Adrenal gland (tissue), 12 donors: ENCODE measurements around the gene ELF2. TPM values are rescaled to one million over a fixed set of nuclear protein-coding genes. Genes with fewer than 3 reads are reported as not detected.

Source experiments
- DNase-seq, 7 donors: peaks; one replicate each; pipeline ENCODE4 v3.0.0-alpha.2; 2019 to 2020
- H3K27ac ChIP-seq, 5 donors: fragments of 200-600 bp; sonication (generic) in 4 of 5; 1 replicate in 3 of 5; 2 replicates in 2 of 5; pipeline versions ENCODE4 v1.5.1 to v1.8.0; 2016 to 2020; ENCODE audit warnings: mild to moderate bottlenecking in 1 of 5
- H3K27me3 ChIP-seq: fragments of 200-600 bp; 2 replicates; pipeline ENCODE4 v1.8.0; 2021
- H3K36me3 ChIP-seq, 2 donors: fragments of 200-600 bp; replicated peaks in 1 of 2; 1 replicate in 1 of 2; 2 replicates in 1 of 2; pipeline versions ENCODE4 v1.5.1 to v1.8.0; 2018 to 2022
- H3K4me1 ChIP-seq, 2 donors: fragments of 200-600 bp; replicated peaks in 1 of 2; 1 replicate in 1 of 2; 2 replicates in 1 of 2; pipeline versions ENCODE4 v1.5.1 to v1.8.0; 2018 to 2021
- H3K4me3 ChIP-seq, 4 donors: fragments of 200-600 bp; sonication (generic) in 3 of 4; one replicate each; pipeline ENCODE4 v1.5.1; 2016 to 2018
- H3K9me3 ChIP-seq, 3 donors: fragments of 200-600 bp; sonication (generic) in 1 of 3; replicated peaks in 1 of 3; 1 replicate in 2 of 3; 2 replicates in 1 of 3; pipeline versions ENCODE4 v1.5.1 to v1.8.0; 2016 to 2021
- POLR2A ChIP-seq, 2 donors: fragments of 450-650 bp; IDR thresholded peaks; one replicate each; pipeline ENCODE4 v1.6.1; 2017; ENCODE audit warnings: antibody characterized with exemption in 2 of 2, mild to moderate bottlenecking in 2 of 2, moderate library complexity in 1 of 2
- WGBS, 4 donors: extraction: QIAGEN DNeasy Blood & Tissue Kit in 2 of 4; methylation state at CpG; one replicate each; pipeline versions ENCODE4 v1.1.5 to v1.1.7; 2013 to 2017; 5-methylcytosine and 5-hydroxymethylcytosine counted together
- intact Hi-C, 2 donors: fragments of 100-400 bp; cut with DNase I; formaldehyde crosslinking; loops; one replicate each; pipeline versions ENCODE4 v1.14.1 to v1.15.0; 2022 to 2023
- polyA plus RNA-seq, 3 donors: library from polyadenylated mRNA; stranded (reverse); fragments of 200-250 nt in 2 of 3; fragments of 350-450 nt in 1 of 3; fragmentation: Illumina TruSeq in 1 of 3; extraction: RNeasy Lipid Tissue Mini Kit (QIAGEN cat#74804) in 1 of 3; gene quantifications; one replicate each; pipeline ENCODE4 v1.2.3, GENCODE V29; 2013 to 2014
- total RNA-seq, 9 donors: library from RNA; depleted of rRNA in 4 of 9; stranded (reverse); fragments of >200 nt in 4 of 9; fragments of 120-200 nt in 1 of 9; fragmentation: NEBNext Ultra II Directional in 1 of 9; extraction: Animal tissue kit (Norgen Biotek cat#: 25700) in 1 of 9; gene quantifications; one replicate each; pipeline versions ENCODE4 v1.1.0 to v1.2.4, GENCODE V29; 2013 to 2023
- TF ChIP-seq, protein P1 (sequence below), 6 experiments: fragments of 450-650 bp in 4 of 6; fragments of 200-600 bp in 2 of 6; sonication (generic) in 1 of 6; IDR thresholded peaks; 1 replicate in 5 of 6; 2 replicates in 1 of 6; pipeline versions ENCODE4 v1.5.1 to v1.8.0; 2016 to 2021; ENCODE audit warnings: antibody characterized with exemption in 6 of 6, mild to moderate bottlenecking in 2 of 6, moderate library complexity in 1 of 6
- donor health status: healthy with polysubstance abuse.
- donor health status: Bipolar disorder and iron deficiency.
- donor health status: DM: yes; HTN: yes; CAD: no.
- donor health status: DM: no; HTN: no; CAD: no.
- donor health status: DM: no; HTN: no; CAD: no.
- donor health status: DM: yes; HTN: yes; CAD: no.

Gene ELF2
- total and polyA plus RNA-seq, 12 donors: 14.0 to 54.4 (median 26.6) TPM

DNA sequence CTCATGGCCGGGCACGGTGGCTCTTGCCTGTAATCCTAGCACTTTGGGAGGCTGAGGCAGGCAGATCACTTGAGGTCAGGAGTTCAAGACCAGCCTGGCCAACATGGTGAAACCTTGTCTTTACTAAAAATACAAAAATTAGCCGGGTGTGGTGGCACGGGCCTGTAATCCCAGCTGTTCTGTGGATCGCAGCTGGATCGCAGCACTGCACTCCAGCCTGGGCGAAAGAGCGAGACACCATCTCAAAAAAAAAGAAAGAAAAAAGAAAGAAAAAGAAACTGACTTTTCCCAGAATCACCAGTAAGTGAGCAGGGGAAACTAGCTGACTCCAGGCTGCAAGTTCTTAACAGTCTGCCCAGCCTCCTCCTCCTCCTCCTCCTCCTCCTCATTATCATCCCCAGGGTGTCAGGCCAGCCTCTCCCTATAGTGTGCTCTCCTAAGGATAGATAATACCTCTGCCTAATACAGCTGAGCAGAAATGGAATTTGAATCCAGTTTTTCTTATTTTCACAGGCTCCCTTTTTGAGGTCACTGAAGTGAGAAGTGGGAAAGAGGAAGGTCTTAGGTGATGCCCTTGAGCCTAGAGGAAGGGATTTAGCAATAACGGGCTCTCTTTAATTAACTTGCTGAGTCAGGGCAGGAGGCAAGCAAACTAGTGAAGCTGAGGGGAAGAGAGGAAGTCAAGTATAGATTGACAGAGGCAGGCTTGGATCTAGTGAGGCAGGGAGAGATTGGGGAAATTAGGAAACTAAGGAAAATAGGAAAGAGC, 11.8 kb upstream of the ELF2 start:
- 67 to 75% (median 69%) methylated on average over 9 of the region's 9 CpGs for WGBS, 4 donors
- Histone ChIP-seq H3K27ac (peak overlapping the region in 1 of 5 donors; percentile 63), H3K36me3 (no peaks in the 10 kb centered on the region), H3K27me3 (no peaks in the 10 kb centered on the region), H3K4me3 (no peak overlapping the region), H3K4me1 (no peaks in the 10 kb centered on the region), H3K9me3 (no peaks in the 10 kb centered on the region)
- intact Hi-C loops: loop anchor here in 1 of 2 donors (10.0 kb wide), 1 partner anchor 96 kb away; the partner anchor contains the start of gene MGARP
- no peak for DNase-seq
- TF ChIP-seq, protein P1, sequence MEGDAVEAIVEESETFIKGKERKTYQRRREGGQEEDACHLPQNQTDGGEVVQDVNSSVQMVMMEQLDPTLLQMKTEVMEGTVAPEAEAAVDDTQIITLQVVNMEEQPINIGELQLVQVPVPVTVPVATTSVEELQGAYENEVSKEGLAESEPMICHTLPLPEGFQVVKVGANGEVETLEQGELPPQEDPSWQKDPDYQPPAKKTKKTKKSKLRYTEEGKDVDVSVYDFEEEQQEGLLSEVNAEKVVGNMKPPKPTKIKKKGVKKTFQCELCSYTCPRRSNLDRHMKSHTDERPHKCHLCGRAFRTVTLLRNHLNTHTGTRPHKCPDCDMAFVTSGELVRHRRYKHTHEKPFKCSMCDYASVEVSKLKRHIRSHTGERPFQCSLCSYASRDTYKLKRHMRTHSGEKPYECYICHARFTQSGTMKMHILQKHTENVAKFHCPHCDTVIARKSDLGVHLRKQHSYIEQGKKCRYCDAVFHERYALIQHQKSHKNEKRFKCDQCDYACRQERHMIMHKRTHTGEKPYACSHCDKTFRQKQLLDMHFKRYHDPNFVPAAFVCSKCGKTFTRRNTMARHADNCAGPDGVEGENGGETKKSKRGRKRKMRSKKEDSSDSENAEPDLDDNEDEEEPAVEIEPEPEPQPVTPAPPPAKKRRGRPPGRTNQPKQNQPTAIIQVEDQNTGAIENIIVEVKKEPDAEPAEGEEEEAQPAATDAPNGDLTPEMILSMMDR (IDR thresholded peaks at IDR 0.05): no peak
- TF ChIP-seq POLR2A (IDR thresholded peaks at IDR 0.05): no peak

DNA sequence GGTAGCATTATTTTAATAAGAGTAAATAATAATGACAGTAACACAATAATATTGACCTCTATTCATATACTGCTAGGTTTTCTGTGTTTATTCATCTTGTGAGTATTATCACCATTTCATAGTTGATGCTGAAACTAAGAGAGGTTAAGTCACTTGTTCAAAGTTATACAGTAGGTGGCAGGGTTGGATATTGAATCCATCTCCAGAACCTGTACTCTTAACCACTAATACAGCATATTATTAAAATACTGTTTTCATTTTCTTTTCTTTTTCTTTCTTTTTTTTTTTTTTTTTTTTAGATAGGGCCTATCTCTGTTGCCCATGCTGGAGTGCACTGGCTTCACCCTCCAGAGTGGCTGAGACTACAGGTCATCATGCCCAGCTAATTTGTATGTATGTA, 7.1 kb upstream of the ELF2 start:
- no peak for DNase-seq
- no peak overlapping the region for H3K27ac ChIP-seq
- no peak for TF ChIP-seq POLR2A (IDR thresholded peaks at IDR 0.05)
- TF ChIP-seq, protein P1 (IDR thresholded peaks at IDR 0.05): peak in 4 of 6 experiments; percentile 27 to 47 (median 36)
- intact Hi-C loops: loop anchor here in 1 of 2 donors (10.0 kb wide), 1 partner anchor 101 kb away; the partner anchor contains the start of gene MGARP
- no peaks in the 10 kb centered on the region for H3K9me3 ChIP-seq
- no peaks in the 10 kb centered on the region for H3K4me1 ChIP-seq
- no peaks in the 10 kb centered on the region for H3K27me3 ChIP-seq
- no peak overlapping the region for H3K4me3 ChIP-seq
- no peaks in the 10 kb centered on the region for H3K36me3 ChIP-seq

DNA sequence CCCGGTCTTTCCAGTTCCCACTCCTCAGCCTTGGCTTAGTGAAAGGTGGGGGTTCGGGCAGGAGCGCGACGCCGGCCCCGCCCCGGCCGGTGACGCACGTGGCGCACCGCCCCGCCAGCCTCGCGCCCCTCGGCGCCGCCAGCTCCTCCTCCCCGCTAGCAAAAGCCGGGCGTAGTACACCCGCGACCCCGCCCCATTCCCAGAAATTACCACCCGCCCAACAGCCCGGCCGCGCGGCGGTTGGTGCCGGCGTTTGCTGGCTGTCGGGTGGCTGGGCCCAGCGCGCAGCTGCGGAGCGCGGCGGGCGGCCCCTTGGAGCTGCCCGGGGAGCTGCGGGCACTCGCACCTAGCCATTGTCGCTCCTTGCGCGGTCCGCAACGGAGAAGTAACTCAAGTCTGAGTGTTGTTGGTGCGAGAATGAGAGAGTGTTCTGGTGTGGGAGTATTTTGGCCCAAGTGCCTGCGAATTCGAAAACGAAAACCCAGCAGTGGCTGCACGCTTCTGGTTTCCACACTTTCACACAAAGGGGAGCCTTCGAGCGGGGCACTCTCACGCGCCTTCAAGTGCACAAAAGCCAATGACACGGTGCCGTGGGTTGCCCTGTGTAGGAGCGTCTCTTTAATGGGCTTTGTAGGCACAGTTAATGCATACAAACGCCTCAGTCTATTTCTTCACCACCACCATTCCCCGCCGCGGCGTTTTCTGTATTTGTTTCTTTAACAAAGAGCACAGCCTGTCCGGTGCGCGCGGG, 1.0 kb upstream of the ELF2 start:
- Histone ChIP-seq H3K36me3 (no peaks in the 10 kb centered on the region), H3K27ac (peak overlapping the region; percentile 93 to 100 (median 99)), H3K27me3 (no peaks in the 10 kb centered on the region), H3K4me1 (peaks cover 7 to 21% of the 10 kb centered on the region in 2 donors), H3K4me3 (peak overlapping the region; percentile 66 to 94 (median 94)), H3K9me3 (no peaks in the 10 kb centered on the region)
- whole genome bisulfite sequencing, 4 donors: 0 to 2% (median 1%) methylated on average over 20 to 70 of the region's 70 CpGs
- DNase-seq: peak; percentile 96 to 97 (median 96)
- intact Hi-C loops: loop anchor here (10.0 kb wide), 2 partner anchors 73 to 143 kb away; no protein-coding TSS in a partner anchor
- peak; percentile 93 to 98 for TF ChIP-seq POLR2A (IDR thresholded peaks at IDR 0.05)
- TF ChIP-seq, protein P1 (IDR thresholded peaks at IDR 0.05): peak in 2 of 6 experiments; percentile 18 to 24
